Measurements from ENCODE around the gene MACROH2A2.
"Not testable (repeated sequence)": the region's sequence is repeated elsewhere in the genome, so short reads cannot be mapped to it uniquely, and the experiment has no call there.

The MACROH2A2 gene

GRCh38 chr10:70067586-70067985 lies 14.9 kb downstream of the MACROH2A2 start:
- DNase-seq (ENCODE audit: low read depth in 3 of 3): no peak

- DNase-seq (ENCODE audit: low read depth in 3 of 3): no peak
Measured at GRCh38 chr10:70068925-70069324, 16.3 kb downstream of the MACROH2A2 start.

- no peak for DNase-seq (ENCODE audit: low read depth in 3 of 3)
Measured at GRCh38 chr10:70069346-70069745, 16.7 kb downstream of the MACROH2A2 start.

- no peak for DNase-seq (ENCODE audit: low read depth in 3 of 3)
Measured at GRCh38 chr10:70070834-70071233, 18.2 kb downstream of the MACROH2A2 start.

- DNase-seq (ENCODE audit: low read depth in 3 of 3): no peak
Measured at GRCh38 chr10:70074165-70074564, 21.5 kb downstream of the MACROH2A2 start.

- DNase-seq (ENCODE audit: low read depth in 3 of 3): no peak
Measured at GRCh38 chr10:70074971-70075370, 22.3 kb downstream of the MACROH2A2 start.

GRCh38 chr10:70078329-70078728 lies 25.7 kb downstream of the MACROH2A2 start:
- no peak for DNase-seq (ENCODE audit: low read depth in 3 of 3)

GRCh38 chr10:70078937-70079336 lies 26.3 kb downstream of the MACROH2A2 start:
- no peak for DNase-seq (ENCODE audit: low read depth in 3 of 3)

- DNase-seq (ENCODE audit: low read depth in 3 of 3): not testable (repeated sequence)
Measured at GRCh38 chr10:70080789-70081188, 28.1 kb downstream of the MACROH2A2 start.

- DNase-seq (ENCODE audit: low read depth in 3 of 3): no peak
Measured at GRCh38 chr10:70084189-70084588, 31.5 kb downstream of the MACROH2A2 start.

- DNase-seq (ENCODE audit: low read depth in 3 of 3): no peak
Measured at GRCh38 chr10:70085975-70086613, 33.4 kb downstream of the MACROH2A2 start.

GRCh38 chr10:70087616-70088307 lies 35.1 kb downstream of the MACROH2A2 start:
- DNase-seq (ENCODE audit: low read depth in 3 of 3): no peak

- no peak for DNase-seq (ENCODE audit: low read depth in 3 of 3)
Measured at GRCh38 chr10:70088308-70088698, 35.7 kb downstream of the MACROH2A2 start.

GRCh38 chr10:70090013-70090412 lies 37.4 kb downstream of the MACROH2A2 start:
- DNase-seq (ENCODE audit: low read depth in 3 of 3): no peak

- DNase-seq (ENCODE audit: low read depth in 3 of 3): no peak
Measured at GRCh38 chr10:70090951-70091350, 38.3 kb downstream of the MACROH2A2 start.

GRCh38 chr10:70092389-70092718 lies 39.7 kb downstream of the MACROH2A2 start:
- DNase-seq (ENCODE audit: low read depth in 3 of 3): no peak

- no peak for DNase-seq (ENCODE audit: low read depth in 3 of 3)
Measured at GRCh38 chr10:70093335-70093944, 40.8 kb downstream of the MACROH2A2 start.

- DNase-seq (ENCODE audit: low read depth in 3 of 3): no peak
Measured at GRCh38 chr10:70094250-70094649, 41.6 kb downstream of the MACROH2A2 start.

- no peak for DNase-seq (ENCODE audit: low read depth in 3 of 3)
Measured at GRCh38 chr10:70096016-70096704, 43.5 kb downstream of the MACROH2A2 start.

- DNase-seq (ENCODE audit: low read depth in 3 of 3): no peak
Measured at GRCh38 chr10:70096705-70097420, 44.2 kb downstream of the MACROH2A2 start.

GRCh38 chr10:70097459-70097858 lies 44.8 kb downstream of the MACROH2A2 start:
- no peak for DNase-seq (ENCODE audit: low read depth in 3 of 3)

GRCh38 chr10:70098271-70098670 lies 45.6 kb downstream of the MACROH2A2 start:
- DNase-seq (ENCODE audit: low read depth in 3 of 3): no peak

Measured in stimulated activated CD4-positive, alpha-beta T cell treated with anti-CD3 and anti-CD28 coated beads, TNF-alpha, amount 100 ng/mL, for 24 hours (primary cell).